RPMI7951 (cell line): ENCODE results near the gene IRX1. TPM values are rescaled to one million over a fixed set of nuclear protein-coding genes. Genes with fewer than 3 reads are reported as not detected.

ENCODE experiments used
- DNase-seq: peaks from one replicate; pipeline ENCODE4 v3.0.0-alpha.2; 2012; ENCODE audit warnings: low read depth
- total RNA-seq: library from RNA; depleted of rRNA; stranded (reverse); fragments of >200 nt; shearing (Covaris generic); gene quantifications from 2 replicates; pipeline ENCODE4 v1.2.3, GENCODE V29; 2014

Gene IRX1
- total RNA-seq, 1 experiment from 2014 or later: not detected

DNA sequence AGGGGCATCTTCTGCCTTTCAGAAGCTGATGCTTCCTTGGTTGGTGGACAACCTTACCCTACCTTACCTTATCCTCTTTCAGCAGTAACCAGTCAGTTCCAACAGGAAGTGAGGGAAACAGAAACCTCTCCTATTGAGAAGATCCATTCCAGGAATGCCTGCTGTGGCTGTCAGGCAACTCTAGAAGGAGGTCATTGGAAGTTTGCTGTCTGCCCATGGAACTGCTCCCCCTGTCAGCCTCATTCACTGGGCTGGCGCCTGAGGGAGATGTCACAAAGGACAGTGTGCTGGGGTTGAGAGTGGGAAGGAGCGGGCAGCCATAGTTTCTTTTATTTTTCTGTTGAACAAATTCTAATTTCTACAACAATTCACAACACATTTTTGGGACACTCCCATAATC, 54.7 kb downstream of the IRX1 start:
- no peak for DNase-seq

DNA sequence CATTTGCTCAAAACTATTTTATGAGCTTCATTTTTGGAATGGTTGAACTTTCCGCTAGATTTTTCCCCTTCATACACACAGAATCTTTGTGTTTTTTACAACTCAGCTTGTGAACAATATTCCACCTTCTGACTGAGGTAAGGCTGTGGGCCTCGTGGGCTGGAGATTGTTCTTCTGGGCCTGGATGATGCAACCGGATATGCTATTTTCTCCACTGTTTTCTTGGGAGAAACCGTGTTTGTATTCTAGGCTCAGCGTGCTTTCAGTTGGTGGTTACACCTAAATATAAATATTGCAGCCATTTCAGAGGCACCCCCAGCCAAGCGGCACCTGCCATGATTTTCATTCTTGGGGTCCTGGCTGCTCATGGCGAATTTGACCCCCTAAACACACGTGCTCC, 55.2 kb downstream of the IRX1 start:
- DNase-seq: no peak
